HEK293 (cell line): ENCODE results near the gene CHL1.

ENCODE experiments used
- CTCF ChIA-PET: fragments of 350-600 bp; formaldehyde crosslinking; extraction: SDS; loops from one replicate; lab custom pipeline; 2021; ENCODE audit warnings: antibody characterized with exemption; lab: Yijun Ruan, JAX
- POLR2A ChIA-PET: fragments of 300-600 bp; formaldehyde crosslinking; extraction: SDS; loops from one replicate; lab custom pipeline; 2020; ENCODE audit warnings: antibody characterized with exemption, inconsistent platforms; lab: Yijun Ruan, JAX
- H3K27ac ChIP-seq: fragments of 200-500 bp; sonication (Bioruptor generic); 2 replicates; pipeline ENCODE4 v1.5.1; 2014; ENCODE audit warnings: low read depth, low read length, control low read depth, inconsistent platforms; ENCODE audit errors: extremely low read depth
- H3K36me3 ChIP-seq, 2 experiments: fragments of 200-500 bp in 1 of 2; sonication (Bioruptor generic) in 1 of 2; 1 replicate in 1 of 2; 2 replicates in 1 of 2; pipeline ENCODE4 v1.5.1; 2014 to 2017; ENCODE audit warnings: inconsistent platforms in 2 of 2, low read length in 2 of 2; ENCODE audit not compliant: control insufficient read depth in 2 of 2, insufficient read depth in 1 of 2
- H3K4me1 ChIP-seq: fragments of 200-500 bp; sonication (Bioruptor generic); 2 replicates; pipeline ENCODE4 v1.5.1; 2014; ENCODE audit warnings: mild to moderate bottlenecking, low read length, inconsistent platforms; ENCODE audit not compliant: control insufficient read depth, insufficient read depth
- H3K4me3 ChIP-seq: 2 replicates; pipeline ENCODE4 v1.5.1; 2011; ENCODE audit warnings: low read depth, mild to moderate bottlenecking, control low read depth, low read length, moderate library complexity
- H3K9me3 ChIP-seq: fragments of 200-500 bp; sonication (Bioruptor generic); 2 replicates; pipeline ENCODE4 v1.5.1; 2014; ENCODE audit warnings: low read depth, low read length, inconsistent platforms; ENCODE audit not compliant: control insufficient read depth, insufficient read depth
- BCL11A ChIP-seq: fragments of 450-650 bp; formaldehyde crosslinking; IDR thresholded peaks from 2 replicates; pipeline ENCODE4 v1.5.1; 2016; ENCODE audit warnings: low read depth, missing biosample characterization, missing genetic modification characterization
- KLF17 ChIP-seq: fragments of 450-650 bp; formaldehyde crosslinking; IDR thresholded peaks from 2 replicates; pipeline ENCODE4 v1.5.1; 2016; ENCODE audit warnings: missing biosample characterization, missing genetic modification characterization
- SP3 ChIP-seq: fragments of 450-650 bp; formaldehyde crosslinking; IDR thresholded peaks from 2 replicates; pipeline ENCODE4 v1.5.1; 2016; ENCODE audit warnings: missing biosample characterization, missing genetic modification characterization
- ZBTB11 ChIP-seq: fragments of 450-650 bp; formaldehyde crosslinking; conservative IDR thresholded peaks from 2 replicates; pipeline ENCODE4 v1.5.1; 2016; ENCODE audit warnings: low read depth, missing biosample characterization, missing genetic modification characterization
- ZBTB7A ChIP-seq: fragments of 450-650 bp; formaldehyde crosslinking; IDR thresholded peaks from 2 replicates; pipeline ENCODE4 v1.5.1; 2016; ENCODE audit warnings: low read depth, missing biosample characterization, missing genetic modification characterization
- ZFHX2 ChIP-seq: fragments of 450-650 bp; formaldehyde crosslinking; conservative IDR thresholded peaks from 2 replicates; pipeline ENCODE4 v1.5.1; 2016; ENCODE audit warnings: missing biosample characterization, missing genetic modification characterization
- ZFP3 ChIP-seq: fragments of 450-650 bp; formaldehyde crosslinking; IDR thresholded peaks from 2 replicates; pipeline ENCODE4 v1.5.1; 2016; ENCODE audit warnings: low read depth, missing biosample characterization, missing genetic modification characterization
- ZFP37 ChIP-seq: fragments of 450-650 bp; formaldehyde crosslinking; IDR thresholded peaks from 2 replicates; pipeline ENCODE4 v1.5.1; 2016; ENCODE audit warnings: missing biosample characterization, missing genetic modification characterization
- ZNF114 ChIP-seq: fragments of 450-650 bp; formaldehyde crosslinking; IDR thresholded peaks from 2 replicates; pipeline ENCODE4 v1.5.0; 2017; ENCODE audit warnings: missing biosample characterization, missing genetic modification characterization
- ZNF155 ChIP-seq: fragments of 450-650 bp; formaldehyde crosslinking; IDR thresholded peaks from 2 replicates; pipeline ENCODE4 v1.5.1; 2016; ENCODE audit warnings: missing biosample characterization, missing genetic modification characterization
- ZNF223 ChIP-seq: fragments of 450-650 bp; formaldehyde crosslinking; IDR thresholded peaks from 2 replicates; pipeline ENCODE4 v1.5.1; 2016; ENCODE audit warnings: missing biosample characterization, missing genetic modification characterization
- ZNF24 ChIP-seq: fragments of 450-650 bp; formaldehyde crosslinking; IDR thresholded peaks from 2 replicates; pipeline ENCODE4 v1.5.1; 2016; ENCODE audit warnings: missing biosample characterization, missing genetic modification characterization
- ZNF302 ChIP-seq: fragments of 450-650 bp; formaldehyde crosslinking; IDR thresholded peaks from 2 replicates; pipeline ENCODE4 v1.5.1; 2016; ENCODE audit warnings: missing biosample characterization, missing genetic modification characterization, low read depth
- ZNF311 ChIP-seq: fragments of 450-650 bp; formaldehyde crosslinking; IDR thresholded peaks from 2 replicates; pipeline ENCODE4 v1.5.1; 2017; ENCODE audit warnings: missing biosample characterization, missing genetic modification characterization, borderline replicate concordance
- ZNF324 ChIP-seq: fragments of 450-650 bp; formaldehyde crosslinking; IDR thresholded peaks from 2 replicates; pipeline ENCODE4 v1.5.1; 2016; ENCODE audit warnings: missing biosample characterization, missing genetic modification characterization
- ZNF394 ChIP-seq: fragments of 450-650 bp; formaldehyde crosslinking; IDR thresholded peaks from 2 replicates; pipeline ENCODE4 v1.5.1; 2016; ENCODE audit warnings: missing biosample characterization, missing genetic modification characterization, mild to moderate bottlenecking, moderate library complexity, borderline replicate concordance
- ZNF48 ChIP-seq: fragments of 450-650 bp; formaldehyde crosslinking; IDR thresholded peaks from 2 replicates; pipeline ENCODE4 v1.5.1; 2016; ENCODE audit warnings: missing biosample characterization, missing genetic modification characterization
- ZNF514 ChIP-seq: fragments of 450-650 bp; formaldehyde crosslinking; IDR thresholded peaks from 2 replicates; pipeline ENCODE4 v1.5.1; 2016; ENCODE audit warnings: missing biosample characterization, missing genetic modification characterization
- ZNF560 ChIP-seq: fragments of 450-650 bp; formaldehyde crosslinking; IDR thresholded peaks from 2 replicates; pipeline ENCODE4 v1.5.1; 2017; ENCODE audit warnings: missing biosample characterization, missing genetic modification characterization, borderline replicate concordance
- ZNF571 ChIP-seq: fragments of 450-650 bp; formaldehyde crosslinking; IDR thresholded peaks from 2 replicates; pipeline ENCODE4 v1.5.0; 2017; ENCODE audit warnings: missing biosample characterization, missing genetic modification characterization
- ZNF596 ChIP-seq: fragments of 450-650 bp; IDR thresholded peaks from 2 replicates; pipeline ENCODE4 v1.5.0; 2018; ENCODE audit warnings: missing biosample characterization, mild to moderate bottlenecking, missing genetic modification characterization, moderate library complexity
- ZNF654 ChIP-seq: fragments of 450-650 bp; formaldehyde crosslinking; IDR thresholded peaks from 2 replicates; pipeline ENCODE4 v1.5.1; 2016; ENCODE audit warnings: low read depth, missing biosample characterization, missing genetic modification characterization
- ZNF747 ChIP-seq: fragments of 450-650 bp; formaldehyde crosslinking; IDR thresholded peaks from 2 replicates; pipeline ENCODE4 v1.5.1; 2016; ENCODE audit warnings: missing biosample characterization, missing genetic modification characterization
- ZNF843 ChIP-seq: fragments of 450-650 bp; formaldehyde crosslinking; IDR thresholded peaks from 2 replicates; pipeline ENCODE4 v1.5.1; 2016; ENCODE audit warnings: missing biosample characterization, missing genetic modification characterization
- TF ChIP-seq, protein P1 (sequence below): fragments of 450-650 bp; IDR thresholded peaks from 2 replicates; pipeline ENCODE4 v1.5.1; 2018; ENCODE audit warnings: missing biosample characterization, missing genetic modification characterization
- TF ChIP-seq, protein P2 (sequence below): fragments of 450-650 bp; formaldehyde crosslinking; IDR thresholded peaks from 2 replicates; pipeline ENCODE4 v1.5.1; 2016; ENCODE audit warnings: missing biosample characterization, missing genetic modification characterization

CHL1 gene

GRCh38 chr3:294581-294980 is 98.0 kb downstream of the CHL1 start:
- POLR2A ChIA-PET: no interaction called here
- no peaks in the 10 kb centered on the region for H3K4me1 ChIP-seq
- CTCF ChIA-PET: no interaction called here
- TF ChIP-seq KLF17 (tag by site-specific recombination): no peak
- no peak for TF ChIP-seq BCL11A (tag by site-specific recombination)
- no peak for TF ChIP-seq ZFP37 (tag by site-specific recombination)
- TF ChIP-seq, protein P1, sequence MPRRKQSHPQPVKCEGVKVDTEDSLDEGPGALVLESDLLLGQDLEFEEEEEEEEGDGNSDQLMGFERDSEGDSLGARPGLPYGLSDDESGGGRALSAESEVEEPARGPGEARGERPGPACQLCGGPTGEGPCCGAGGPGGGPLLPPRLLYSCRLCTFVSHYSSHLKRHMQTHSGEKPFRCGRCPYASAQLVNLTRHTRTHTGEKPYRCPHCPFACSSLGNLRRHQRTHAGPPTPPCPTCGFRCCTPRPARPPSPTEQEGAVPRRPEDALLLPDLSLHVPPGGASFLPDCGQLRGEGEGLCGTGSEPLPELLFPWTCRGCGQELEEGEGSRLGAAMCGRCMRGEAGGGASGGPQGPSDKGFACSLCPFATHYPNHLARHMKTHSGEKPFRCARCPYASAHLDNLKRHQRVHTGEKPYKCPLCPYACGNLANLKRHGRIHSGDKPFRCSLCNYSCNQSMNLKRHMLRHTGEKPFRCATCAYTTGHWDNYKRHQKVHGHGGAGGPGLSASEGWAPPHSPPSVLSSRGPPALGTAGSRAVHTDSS: no peak
- no peak for TF ChIP-seq ZNF560 (tag by site-specific recombination)
- no peak for TF ChIP-seq ZNF302 (tag by site-specific recombination)
- TF ChIP-seq ZFHX2 (tag by site-specific recombination): no peak
- TF ChIP-seq ZNF48 (tag by site-specific recombination): no peak
- TF ChIP-seq ZNF223 (tag by site-specific recombination): no peak
- no peak for TF ChIP-seq ZNF311 (tag by site-specific recombination)
- no peak for TF ChIP-seq ZNF571 (tag by site-specific recombination)
- H3K9me3 ChIP-seq: no peaks in the 10 kb centered on the region
- H3K4me3 ChIP-seq: no peak overlapping the region
- no peaks in the 10 kb centered on the region for H3K36me3 ChIP-seq
- H3K27ac ChIP-seq: no peak overlapping the region

DNA sequence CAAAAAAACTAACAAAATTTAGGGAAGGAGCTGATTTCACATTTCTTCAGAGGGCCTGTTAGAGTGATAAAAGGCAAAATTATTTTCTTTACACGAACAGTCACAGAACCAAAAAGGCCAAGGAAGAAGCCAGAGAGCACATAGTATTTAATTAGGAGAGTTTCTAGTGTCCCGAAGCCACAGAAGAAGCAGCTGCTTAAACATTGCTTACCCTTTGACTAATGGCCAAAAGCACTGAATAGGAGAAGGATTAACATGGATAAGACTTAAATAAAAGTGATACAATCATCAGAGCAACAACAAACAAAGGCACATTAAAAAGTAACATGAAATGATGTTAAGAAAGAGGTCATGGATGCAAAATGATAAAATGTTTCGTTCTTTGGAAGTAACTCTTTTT is 98.6 kb downstream of the CHL1 start:
- Histone ChIP-seq H3K36me3 (no peaks in the 10 kb centered on the region), H3K4me1 (no peaks in the 10 kb centered on the region), H3K4me3 (no peak overlapping the region)
- TF ChIP-seq, protein P2, sequence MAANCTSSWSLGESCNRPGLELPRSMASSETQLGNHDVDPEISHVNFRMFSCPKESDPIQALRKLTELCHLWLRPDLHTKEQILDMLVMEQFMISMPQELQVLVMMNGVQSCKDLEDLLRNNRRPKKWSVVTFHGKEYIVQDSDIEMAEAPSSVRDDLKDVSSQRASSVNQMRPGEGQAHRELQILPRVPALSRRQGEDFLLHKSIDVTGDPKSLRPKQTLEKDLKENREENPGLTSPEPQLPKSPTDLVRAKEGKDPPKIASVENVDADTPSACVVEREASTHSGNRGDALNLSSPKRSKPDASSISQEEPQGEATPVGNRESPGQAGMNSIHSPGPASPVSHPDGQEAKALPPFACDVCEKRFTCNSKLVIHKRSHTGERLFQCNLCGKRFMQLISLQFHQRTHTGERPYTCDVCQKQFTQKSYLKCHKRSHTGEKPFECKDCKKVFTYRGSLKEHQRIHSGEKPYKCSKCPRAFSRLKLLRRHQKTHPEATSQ (tag by site-specific recombination): no peak
- TF ChIP-seq, all 188 proteins: peak for 0
- ChIA-PET POLR2A (no interaction called here), CTCF (no interaction called here)
- no peaks in the 10 kb centered on the region for H3K9me3 ChIP-seq
- H3K27ac ChIP-seq: no peak overlapping the region

DNA sequence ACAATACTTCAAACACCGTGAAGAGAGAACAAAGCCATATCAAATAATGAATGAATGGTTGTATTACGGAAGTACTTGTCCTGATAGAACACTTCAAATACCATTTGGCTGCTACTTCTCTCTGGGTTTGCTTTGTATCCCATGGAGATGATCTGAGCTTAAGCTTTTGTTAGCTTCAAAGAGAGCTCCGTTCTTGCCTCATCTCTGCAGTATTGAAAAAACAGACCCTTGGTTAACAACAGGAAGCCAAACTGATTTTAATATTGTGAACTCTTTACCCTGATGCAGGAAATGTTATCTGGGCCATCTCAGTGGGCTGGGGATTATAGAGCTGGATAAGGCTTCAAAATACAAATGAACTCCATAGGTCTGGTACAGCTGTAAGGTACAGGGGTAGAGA is 101.0 kb downstream of the CHL1 start:
- no peaks in the 10 kb centered on the region for H3K4me1 ChIP-seq
- H3K36me3 ChIP-seq: no peaks in the 10 kb centered on the region
- no peaks in the 10 kb centered on the region for H3K9me3 ChIP-seq
- TF ChIP-seq ZBTB7A (tag by site-specific recombination) (no peak), ZNF654 (tag by site-specific recombination) (no peak), ZNF394 (tag by site-specific recombination) (no peak), ZNF155 (tag by site-specific recombination) (no peak), ZNF114 (tag by site-specific recombination) (no peak), ZNF514 (no peak), SP3 (tag by site-specific recombination) (no peak), ZBTB11 (tag by site-specific recombination) (no peak), ZNF843 (tag by site-specific recombination) (no peak), ZNF324 (no peak), ZFP3 (tag by site-specific recombination) (no peak), ZNF747 (tag by site-specific recombination) (no peak), ZNF24 (tag by site-specific recombination) (no peak), ZNF596 (tag by site-specific recombination) (no peak)
- ChIA-PET CTCF (no interaction called here), POLR2A (no interaction called here)
- H3K4me3 ChIP-seq: no peak overlapping the region
- no peak overlapping the region for H3K27ac ChIP-seq
